ENCODE measurements around the gene MIX23. TPM values are rescaled to one million over a fixed set of nuclear protein-coding genes. Genes with fewer than 3 reads are reported as not detected.

Gene MIX23
- total RNA-seq, 3 donors from 2014 or later (not counting 1 experiment from before 2014, with no cell fraction given), result 9.6 to 16.4 (median 14.1) TPM

- H3K4me3 ChIP-seq (ENCODE audit: low read length), result no peak overlapping the region
- Mint-ChIP-seq H3K36me3 (no peaks in the 10 kb centered on the region), H3K4me1 (peaks cover 0 to 9% of the 10 kb centered on the region in 2 donors), H3K27ac (no peak overlapping the region), H3K4me3 (no peak overlapping the region), H3K27me3 (ENCODE audit: low read depth in 2 of 2) (no peaks in the 10 kb centered on the region), H3K9me3 (no peaks in the 10 kb centered on the region)
- no peaks in the 10 kb centered on the region for H3K27me3 ChIP-seq (ENCODE audit: control insufficient read depth, insufficient read depth, low read length)
- DNase-seq (no peak), ATAC-seq (no peak)
- H3K9me3 ChIP-seq (ENCODE audit: control insufficient read depth, insufficient read depth, low read length), result no peaks in the 10 kb centered on the region
- no peak overlapping the region for H3K27ac ChIP-seq (ENCODE audit: low read length)
- 88% methylated on average over 4 of the region's 4 CpGs for WGBS (ENCODE audit: insufficient coverage)
- intact Hi-C loops (cut with micrococcal nuclease), result no loop called here
- H3K36me3 ChIP-seq (ENCODE audit: control insufficient read depth, insufficient read depth, low read length), result peaks cover 51% of the 10 kb centered on the region
- no peak for TF ChIP-seq CTCF (IDR thresholded peaks at IDR 0.05)
- no peaks in the 10 kb centered on the region for H3K4me1 ChIP-seq (ENCODE audit: control insufficient read depth, insufficient read depth, low read length)
Observed at GRCh38 chr3:122406198-122406597, 23.2 kb upstream of the MIX23 start.

GRCh38 chr3:122405015-122405414 is 22.0 kb upstream of the MIX23 start:
- no peaks in the 10 kb centered on the region for H3K36me3 Mint-ChIP-seq
- ATAC-seq, result no peak

GRCh38 chr3:122403489-122403888 is 20.5 kb upstream of the MIX23 start:
- no peaks in the 10 kb centered on the region for H3K9me3 Mint-ChIP-seq
- DNase-seq, result no peak
- Histone ChIP-seq H3K4me3 (ENCODE audit: low read length) (no peak overlapping the region), H3K36me3 (ENCODE audit: control insufficient read depth, insufficient read depth, low read length) (peaks cover 44% of the 10 kb centered on the region), H3K9me3 (ENCODE audit: control insufficient read depth, insufficient read depth, low read length) (no peaks in the 10 kb centered on the region), H3K27me3 (ENCODE audit: control insufficient read depth, insufficient read depth, low read length) (no peaks in the 10 kb centered on the region), H3K4me1 (ENCODE audit: control insufficient read depth, insufficient read depth, low read length) (no peaks in the 10 kb centered on the region), H3K27ac (ENCODE audit: low read length) (no peak overlapping the region)
- no peaks in the 10 kb centered on the region for H3K36me3 Mint-ChIP-seq
- TF ChIP-seq CTCF (IDR thresholded peaks at IDR 0.05), result no peak
- H3K27me3 Mint-ChIP-seq (ENCODE audit: low read depth in 2 of 2), result no peaks in the 10 kb centered on the region
- intact Hi-C loops (cut with micrococcal nuclease), result no loop called here
- ATAC-seq, result no peak
- 92% methylated on average over 6 of the region's 6 CpGs for WGBS (ENCODE audit: insufficient coverage)
- no peak overlapping the region for H3K4me3 Mint-ChIP-seq
- no peaks in the 10 kb centered on the region for H3K4me1 Mint-ChIP-seq
- no peak overlapping the region for H3K27ac Mint-ChIP-seq

More at GRCh38 chr3:122405015-122405414, 22.0 kb upstream of the MIX23 start:
- no peaks in the 10 kb centered on the region for H3K9me3 ChIP-seq (ENCODE audit: control insufficient read depth, insufficient read depth, low read length)
- no peaks in the 10 kb centered on the region for H3K27me3 ChIP-seq (ENCODE audit: control insufficient read depth, insufficient read depth, low read length)
- Mint-ChIP-seq H3K27ac (no peak overlapping the region), H3K4me1 (peaks cover 0 to 5% of the 10 kb centered on the region in 2 donors), H3K27me3 (ENCODE audit: low read depth in 2 of 2) (no peaks in the 10 kb centered on the region), H3K9me3 (no peaks in the 10 kb centered on the region), H3K4me3 (no peak overlapping the region)
- no peak for TF ChIP-seq CTCF (IDR thresholded peaks at IDR 0.05)
- H3K4me1 ChIP-seq (ENCODE audit: control insufficient read depth, insufficient read depth, low read length), result no peaks in the 10 kb centered on the region
- no peak overlapping the region for H3K4me3 ChIP-seq (ENCODE audit: low read length)
- DNase-seq, result no peak
- H3K36me3 ChIP-seq (ENCODE audit: control insufficient read depth, insufficient read depth, low read length), result peaks cover 51% of the 10 kb centered on the region
- WGBS (ENCODE audit: insufficient coverage), result 92% methylated on average over 3 of the region's 3 CpGs
- no peak overlapping the region for H3K27ac ChIP-seq (ENCODE audit: low read length)
- intact Hi-C loops (cut with micrococcal nuclease), result no loop called here

GRCh38 chr3:122398920-122399319 is 15.9 kb upstream of the MIX23 start:
- intact Hi-C loops (cut with micrococcal nuclease), result no loop called here
- Histone ChIP-seq H3K27ac (ENCODE audit: low read length) (no peak overlapping the region), H3K4me1 (ENCODE audit: control insufficient read depth, insufficient read depth, low read length) (no peaks in the 10 kb centered on the region), H3K27me3 (ENCODE audit: control insufficient read depth, insufficient read depth, low read length) (no peaks in the 10 kb centered on the region), H3K36me3 (ENCODE audit: control insufficient read depth, insufficient read depth, low read length) (peaks cover 9% of the 10 kb centered on the region), H3K4me3 (ENCODE audit: low read length) (no peak overlapping the region), H3K9me3 (ENCODE audit: control insufficient read depth, insufficient read depth, low read length) (no peaks in the 10 kb centered on the region)
- Mint-ChIP-seq H3K36me3 (no peaks in the 10 kb centered on the region), H3K9me3 (no peaks in the 10 kb centered on the region), H3K4me3 (no peak overlapping the region), H3K27me3 (ENCODE audit: low read depth in 2 of 2) (no peaks in the 10 kb centered on the region), H3K4me1 (peaks cover 0 to 5% of the 10 kb centered on the region in 2 donors), H3K27ac (no peak overlapping the region)
- TF ChIP-seq CTCF (IDR thresholded peaks at IDR 0.05), result no peak
- DNase-seq, result no peak
- ATAC-seq, result no peak
- WGBS (ENCODE audit: insufficient coverage), result 100% methylated on average over 1 of the region's 2 CpGs

Measured in natural killer cell (primary cell).